Measurements from ENCODE around the gene GOLGA7B.

Gene GOLGA7B

DNA sequence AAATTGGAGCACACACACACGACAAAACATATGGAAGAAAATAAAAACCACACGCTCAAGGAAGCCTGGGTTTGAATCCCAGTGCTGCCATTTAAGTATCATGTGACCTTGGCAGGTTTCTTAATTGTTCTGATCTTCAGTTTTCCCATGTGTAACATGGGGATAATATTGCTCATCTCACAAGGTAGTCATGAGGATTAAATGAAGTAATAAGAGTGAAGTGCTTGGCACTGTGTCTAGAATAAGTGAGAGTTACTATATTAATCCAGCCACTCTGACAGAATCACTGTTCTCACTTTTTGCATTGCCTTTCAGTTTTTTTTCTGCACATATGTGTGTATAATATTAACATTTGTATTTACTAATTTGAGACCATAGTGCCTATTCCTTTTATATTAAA, 43.3 kb downstream of the GOLGA7B start:
- Histone ChIP-seq H2AFZ (no peak overlapping the region), H3K27ac (no peak overlapping the region), H3K9me3 (ENCODE audit: control insufficient read depth, low read length) (no peaks in the 10 kb centered on the region), H3K4me2 (ENCODE audit: low read length) (no peak overlapping the region), H3K36me3 (ENCODE audit: control insufficient read depth, insufficient read depth, low read length) (no peaks in the 10 kb centered on the region), H3K4me3 (ENCODE audit: low read depth, low read length) (no peak overlapping the region), H3K79me2 (no peaks in the 10 kb centered on the region), H3K4me1 (no peaks in the 10 kb centered on the region), H3K27me3 (ENCODE audit: control insufficient read depth, insufficient read depth, low read length) (no peaks in the 10 kb centered on the region), H3K9ac (no peak overlapping the region)
- TF ChIP-seq CTCF (IDR thresholded peaks at IDR 0.05) = no peak

GRCh38 chr10:97894092-97894491, 44.4 kb downstream of the GOLGA7B start:
- Histone ChIP-seq H3K4me2 (ENCODE audit: low read length) (no peak overlapping the region), H3K79me2 (no peaks in the 10 kb centered on the region), H3K36me3 (ENCODE audit: control insufficient read depth, insufficient read depth, low read length) (no peaks in the 10 kb centered on the region), H3K4me3 (ENCODE audit: low read depth, low read length) (no peak overlapping the region), H3K9ac (no peak overlapping the region), H3K9me3 (ENCODE audit: control insufficient read depth, low read length) (no peaks in the 10 kb centered on the region), H3K4me1 (no peaks in the 10 kb centered on the region), H3K27me3 (ENCODE audit: control insufficient read depth, insufficient read depth, low read length) (no peaks in the 10 kb centered on the region), H3K27ac (no peak overlapping the region), H2AFZ (no peak overlapping the region)
- TF ChIP-seq CTCF (IDR thresholded peaks at IDR 0.05) = no peak

GRCh38 chr10:97895084-97895483, 45.4 kb downstream of the GOLGA7B start:
- Histone ChIP-seq H3K36me3 (ENCODE audit: control insufficient read depth, insufficient read depth, low read length) (no peaks in the 10 kb centered on the region), H3K27me3 (ENCODE audit: control insufficient read depth, insufficient read depth, low read length) (no peaks in the 10 kb centered on the region), H3K27ac (no peak overlapping the region)

DNA sequence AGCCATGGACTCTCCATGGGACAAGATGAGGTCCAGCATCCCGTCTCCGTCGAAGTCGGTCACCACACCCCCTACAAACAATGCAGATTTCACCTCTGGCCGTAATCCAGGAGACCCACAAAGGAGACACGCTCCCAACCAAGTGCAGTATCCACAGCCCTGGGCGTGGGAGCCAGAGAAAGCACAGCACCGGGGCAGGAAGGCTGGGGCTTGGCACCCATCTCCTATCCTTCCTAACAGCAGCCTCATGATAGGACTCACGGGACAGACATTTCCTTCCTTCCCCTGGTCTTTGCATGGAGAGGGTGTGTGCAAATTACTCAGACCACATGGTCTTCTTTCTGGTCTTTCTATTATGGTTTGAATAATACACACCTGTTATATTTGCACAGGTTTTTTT, 46.3 kb downstream of the GOLGA7B start:
- no peaks in the 10 kb centered on the region for H3K79me2 ChIP-seq
- H3K9ac ChIP-seq = no peak overlapping the region
- H3K4me1 ChIP-seq = no peaks in the 10 kb centered on the region
- H3K4me2 ChIP-seq (ENCODE audit: low read length) = no peak overlapping the region
- H3K4me3 ChIP-seq (ENCODE audit: low read depth, low read length) = no peak overlapping the region
- H3K27ac ChIP-seq = no peak overlapping the region
- no peak for TF ChIP-seq CTCF (IDR thresholded peaks at IDR 0.05)
- no peaks in the 10 kb centered on the region for H3K27me3 ChIP-seq (ENCODE audit: control insufficient read depth, insufficient read depth, low read length)
- H3K36me3 ChIP-seq (ENCODE audit: control insufficient read depth, insufficient read depth, low read length) = no peaks in the 10 kb centered on the region
- no peaks in the 10 kb centered on the region for H3K9me3 ChIP-seq (ENCODE audit: control insufficient read depth, low read length)
- H2AFZ ChIP-seq = no peak overlapping the region

More at GRCh38 chr10:97895084-97895483, 45.4 kb downstream of the GOLGA7B start:
- H3K4me3 ChIP-seq (ENCODE audit: low read depth, low read length) = no peak overlapping the region
- no peak overlapping the region for H2AFZ ChIP-seq
- no peak overlapping the region for H3K9ac ChIP-seq
- H3K4me2 ChIP-seq (ENCODE audit: low read length) = no peak overlapping the region
- H3K79me2 ChIP-seq = no peaks in the 10 kb centered on the region
- H3K9me3 ChIP-seq (ENCODE audit: control insufficient read depth, low read length) = no peaks in the 10 kb centered on the region
- TF ChIP-seq CTCF (IDR thresholded peaks at IDR 0.05) = no peak
- no peaks in the 10 kb centered on the region for H3K4me1 ChIP-seq

DNA sequence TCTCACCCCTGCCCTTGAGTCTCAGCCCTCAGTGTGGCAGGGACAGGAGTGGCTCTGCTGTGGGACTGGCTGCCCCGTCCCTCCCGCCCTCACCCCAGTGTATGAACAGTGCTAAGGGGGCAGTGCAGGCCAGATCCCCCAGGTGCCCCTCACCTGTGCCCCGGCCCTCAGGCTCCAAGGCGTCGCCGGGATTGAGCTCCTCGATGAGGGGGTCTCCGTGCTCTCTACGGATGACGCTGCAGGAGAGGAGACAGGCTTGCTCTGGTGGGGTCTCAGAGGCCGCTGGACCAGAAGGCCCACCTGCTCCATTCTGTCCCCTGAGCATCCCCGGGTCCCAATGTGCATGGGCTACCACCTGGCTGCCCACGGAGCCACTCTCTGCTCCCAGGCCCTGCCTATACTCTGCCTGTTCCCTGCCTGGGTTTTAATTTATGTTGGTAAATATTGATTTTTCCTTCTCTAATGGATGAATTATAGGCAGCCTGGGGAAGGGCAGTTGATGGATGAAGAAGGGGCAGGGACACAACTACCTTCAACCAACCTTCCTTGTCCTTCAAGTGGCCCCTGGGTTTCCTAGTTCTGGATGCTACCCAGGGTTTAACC, 47.2 kb downstream of the GOLGA7B start:
- Histone ChIP-seq H3K27me3 (ENCODE audit: control insufficient read depth, insufficient read depth, low read length) (no peaks in the 10 kb centered on the region), H3K9ac (no peak overlapping the region), H3K79me2 (no peaks in the 10 kb centered on the region), H3K27ac (no peak overlapping the region), H3K9me3 (ENCODE audit: control insufficient read depth, low read length) (no peaks in the 10 kb centered on the region), H2AFZ (no peak overlapping the region), H3K4me3 (ENCODE audit: low read depth, low read length) (no peak overlapping the region), H3K36me3 (ENCODE audit: control insufficient read depth, insufficient read depth, low read length) (no peaks in the 10 kb centered on the region), H3K4me2 (ENCODE audit: low read length) (no peak overlapping the region), H3K4me1 (no peaks in the 10 kb centered on the region)
- TF ChIP-seq CTCF (IDR thresholded peaks at IDR 0.05) = no peak
